Measurements from ENCODE around the gene UNC79.

- no peak for TF ChIP-seq CTCF (IDR thresholded peaks at IDR 0.05; ENCODE audit: low read length)
- TF ChIP-seq EZH2 (IDR thresholded peaks at IDR 0.05; ENCODE audit: borderline replicate concordance, low read length) = no peak
These were observed 312.7 kb downstream of the UNC79 start for GRCh38 chr14:93743270-93744060.

All from OCI-LY1 (cell line).